Measurements from ENCODE around the gene SUPT5H. TPM values are rescaled to one million over a fixed set of nuclear protein-coding genes. Genes with fewer than 3 reads are reported as not detected.

Gene SUPT5H
- total and polyA plus RNA-seq, 2 of the 13 experiments (the other 11 are each of a cell fraction or from before 2014, with no cell fraction given) = 48.2 to 51.7 TPM

DNA sequence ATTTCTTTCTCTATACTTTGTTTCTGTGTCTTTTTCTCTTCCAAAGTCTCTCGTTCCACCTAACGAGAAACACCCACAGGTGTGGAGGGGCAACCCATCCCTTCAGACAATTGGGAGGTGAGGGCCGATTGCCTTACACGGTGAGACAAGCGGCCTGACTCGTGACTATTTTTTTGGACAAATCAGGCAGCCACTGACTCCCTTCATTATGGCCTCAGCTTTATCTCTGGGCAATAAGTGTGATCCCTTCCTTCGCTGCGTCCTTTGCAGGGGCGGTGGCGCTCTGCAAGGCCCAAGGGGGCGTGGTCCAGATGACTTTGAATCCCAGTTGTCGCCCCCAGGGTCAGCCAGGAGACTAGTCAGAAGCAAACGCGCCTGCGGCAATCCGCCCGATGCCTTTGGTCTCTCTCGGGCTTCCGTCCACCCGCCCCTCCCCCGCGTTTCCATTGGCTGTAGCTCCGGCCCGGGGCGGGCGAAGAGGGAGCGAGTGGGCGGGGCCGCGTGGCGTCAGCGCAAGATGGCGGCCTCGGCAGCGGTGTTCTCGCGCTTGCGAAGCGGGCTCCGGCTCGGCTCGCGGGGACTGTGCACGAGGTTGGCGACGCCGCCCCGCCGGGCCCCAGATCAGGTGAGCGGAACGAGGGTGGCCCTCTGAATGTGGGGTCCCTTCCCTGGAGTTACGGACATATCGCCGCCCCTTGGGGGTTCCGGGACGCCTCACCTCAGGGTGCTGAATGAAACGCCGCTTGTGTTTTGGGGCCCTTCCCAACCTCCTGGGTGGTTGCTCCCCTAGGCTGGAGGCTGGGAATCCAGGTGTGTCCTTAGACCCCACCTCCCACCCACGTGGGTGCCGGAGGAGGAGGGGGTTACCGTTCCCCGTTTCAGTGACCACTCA is 35.2 kb downstream of the SUPT5H start, which contains the start of gene TIMM50 (continued):
- TF ChIP-seq ELF3 (CRISPR knock-in tag; IDR thresholded peaks at IDR 0.05) (peak; percentile 62), ZNF816 (CRISPR knock-in tag; IDR thresholded peaks at IDR 0.05; ENCODE audit: borderline replicate concordance) (no peak), AKAP8 (CRISPR knock-in tag; IDR thresholded peaks at IDR 0.05) (no peak), ZNF530 (CRISPR knock-in tag; IDR thresholded peaks at IDR 0.05; ENCODE audit: low read depth) (no peak), TBX2 (CRISPR knock-in tag; IDR thresholded peaks at IDR 0.05; ENCODE audit: borderline replicate concordance) (peak; percentile 79), HDAC2 (CRISPR knock-in tag; IDR thresholded peaks at IDR 0.05) (peak; percentile 63), RBAK (CRISPR knock-in tag; IDR thresholded peaks at IDR 0.05) (no peak), ZNF563 (CRISPR knock-in tag; IDR thresholded peaks at IDR 0.05) (peak; percentile 58; the same call in 1 of the 2 replicates), SKI (IDR thresholded peaks at IDR 0.05; ENCODE audit: partially characterized antibody) (peak; percentile 22), SOX13 (IDR thresholded peaks at IDR 0.05) (no peak), SOX13 (CRISPR knock-in tag; conservative IDR thresholded peaks at IDR 0.05 in 1 of 2, IDR thresholded peaks at IDR 0.05 in 1 of 2) (peak in 1 of 2 experiments; percentile 46; a peak in 2 of 4 replicates), JARID2 (CRISPR knock-in tag; IDR thresholded peaks at IDR 0.05; ENCODE audit: insufficient replicate concordance) (no peak), ZNF383 (CRISPR knock-in tag; IDR thresholded peaks at IDR 0.05; ENCODE audit: borderline replicate concordance) (0 out of 2 replicates have a peak, but pooled peaks have one; percentile 86), ERF (CRISPR knock-in tag; IDR thresholded peaks at IDR 0.05) (peak; percentile 92), HES4 (CRISPR knock-in tag; IDR thresholded peaks at IDR 0.05; ENCODE audit: borderline replicate concordance) (no peak), ZNF460 (CRISPR knock-in tag; IDR thresholded peaks at IDR 0.05; ENCODE audit: borderline replicate concordance) (no peak), GATAD2A (CRISPR knock-in tag; IDR thresholded peaks at IDR 0.05) (peak; percentile 71), SNAI1 (CRISPR knock-in tag; IDR thresholded peaks at IDR 0.05; ENCODE audit: borderline replicate concordance) (no peak), YY1 (IDR thresholded peaks at IDR 0.05; ENCODE audit: insufficient read depth, insufficient replicate concordance, low read depth, low read length) (peak; percentile 99)
- TF ChIP-seq, protein P1, sequence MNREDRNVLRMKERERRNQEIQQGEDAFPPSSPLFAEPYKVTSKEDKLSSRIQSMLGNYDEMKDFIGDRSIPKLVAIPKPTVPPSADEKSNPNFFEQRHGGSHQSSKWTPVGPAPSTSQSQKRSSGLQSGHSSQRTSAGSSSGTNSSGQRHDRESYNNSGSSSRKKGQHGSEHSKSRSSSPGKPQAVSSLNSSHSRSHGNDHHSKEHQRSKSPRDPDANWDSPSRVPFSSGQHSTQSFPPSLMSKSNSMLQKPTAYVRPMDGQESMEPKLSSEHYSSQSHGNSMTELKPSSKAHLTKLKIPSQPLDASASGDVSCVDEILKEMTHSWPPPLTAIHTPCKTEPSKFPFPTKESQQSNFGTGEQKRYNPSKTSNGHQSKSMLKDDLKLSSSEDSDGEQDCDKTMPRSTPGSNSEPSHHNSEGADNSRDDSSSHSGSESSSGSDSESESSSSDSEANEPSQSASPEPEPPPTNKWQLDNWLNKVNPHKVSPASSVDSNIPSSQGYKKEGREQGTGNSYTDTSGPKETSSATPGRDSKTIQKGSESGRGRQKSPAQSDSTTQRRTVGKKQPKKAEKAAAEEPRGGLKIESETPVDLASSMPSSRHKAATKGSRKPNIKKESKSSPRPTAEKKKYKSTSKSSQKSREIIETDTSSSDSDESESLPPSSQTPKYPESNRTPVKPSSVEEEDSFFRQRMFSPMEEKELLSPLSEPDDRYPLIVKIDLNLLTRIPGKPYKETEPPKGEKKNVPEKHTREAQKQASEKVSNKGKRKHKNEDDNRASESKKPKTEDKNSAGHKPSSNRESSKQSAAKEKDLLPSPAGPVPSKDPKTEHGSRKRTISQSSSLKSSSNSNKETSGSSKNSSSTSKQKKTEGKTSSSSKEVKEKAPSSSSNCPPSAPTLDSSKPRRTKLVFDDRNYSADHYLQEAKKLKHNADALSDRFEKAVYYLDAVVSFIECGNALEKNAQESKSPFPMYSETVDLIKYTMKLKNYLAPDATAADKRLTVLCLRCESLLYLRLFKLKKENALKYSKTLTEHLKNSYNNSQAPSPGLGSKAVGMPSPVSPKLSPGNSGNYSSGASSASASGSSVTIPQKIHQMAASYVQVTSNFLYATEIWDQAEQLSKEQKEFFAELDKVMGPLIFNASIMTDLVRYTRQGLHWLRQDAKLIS (CRISPR knock-in tag; IDR thresholded peaks at IDR 0.05) = no peak
- TF ChIP-seq, protein P2, sequence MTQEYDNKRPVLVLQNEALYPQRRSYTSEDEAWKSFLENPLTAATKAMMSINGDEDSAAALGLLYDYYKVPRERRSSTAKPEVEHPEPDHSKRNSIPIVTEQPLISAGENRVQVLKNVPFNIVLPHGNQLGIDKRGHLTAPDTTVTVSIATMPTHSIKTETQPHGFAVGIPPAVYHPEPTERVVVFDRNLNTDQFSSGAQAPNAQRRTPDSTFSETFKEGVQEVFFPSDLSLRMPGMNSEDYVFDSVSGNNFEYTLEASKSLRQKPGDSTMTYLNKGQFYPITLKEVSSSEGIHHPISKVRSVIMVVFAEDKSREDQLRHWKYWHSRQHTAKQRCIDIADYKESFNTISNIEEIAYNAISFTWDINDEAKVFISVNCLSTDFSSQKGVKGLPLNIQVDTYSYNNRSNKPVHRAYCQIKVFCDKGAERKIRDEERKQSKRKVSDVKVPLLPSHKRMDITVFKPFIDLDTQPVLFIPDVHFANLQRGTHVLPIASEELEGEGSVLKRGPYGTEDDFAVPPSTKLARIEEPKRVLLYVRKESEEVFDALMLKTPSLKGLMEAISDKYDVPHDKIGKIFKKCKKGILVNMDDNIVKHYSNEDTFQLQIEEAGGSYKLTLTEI (CRISPR knock-in tag; conservative IDR thresholded peaks at IDR 0.05) = no peak
- TF ChIP-seq, protein P3, sequence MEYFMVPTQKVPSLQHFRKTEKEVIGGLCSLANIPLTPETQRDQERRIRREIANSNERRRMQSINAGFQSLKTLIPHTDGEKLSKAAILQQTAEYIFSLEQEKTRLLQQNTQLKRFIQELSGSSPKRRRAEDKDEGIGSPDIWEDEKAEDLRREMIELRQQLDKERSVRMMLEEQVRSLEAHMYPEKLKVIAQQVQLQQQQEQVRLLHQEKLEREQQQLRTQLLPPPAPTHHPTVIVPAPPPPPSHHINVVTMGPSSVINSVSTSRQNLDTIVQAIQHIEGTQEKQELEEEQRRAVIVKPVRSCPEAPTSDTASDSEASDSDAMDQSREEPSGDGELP (IDR thresholded peaks at IDR 0.05; ENCODE audit: borderline replicate concordance, low read depth) = no peak; the same call in 1 of the 2 replicates
- TF ChIP-seq, protein P4, sequence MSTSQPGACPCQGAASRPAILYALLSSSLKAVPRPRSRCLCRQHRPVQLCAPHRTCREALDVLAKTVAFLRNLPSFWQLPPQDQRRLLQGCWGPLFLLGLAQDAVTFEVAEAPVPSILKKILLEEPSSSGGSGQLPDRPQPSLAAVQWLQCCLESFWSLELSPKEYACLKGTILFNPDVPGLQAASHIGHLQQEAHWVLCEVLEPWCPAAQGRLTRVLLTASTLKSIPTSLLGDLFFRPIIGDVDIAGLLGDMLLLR (CRISPR knock-in tag; IDR thresholded peaks at IDR 0.05) = no peak
